Brain pericyte (primary cell): ENCODE results near the gene TMEM121.

Source experiments
- DNase-seq: peaks from one replicate; pipeline ENCODE4 v3.0.0-alpha.2; 2012; ENCODE audit warnings: low read depth, low spot score

Gene TMEM121

GRCh38 chr14:105498430-105499255, 27.7 kb upstream of the TMEM121 start:
- DNase-seq = no peak

- DNase-seq = no peak
Observed at GRCh38 chr14:105499256-105500035, 26.9 kb upstream of the TMEM121 start.

DNA sequence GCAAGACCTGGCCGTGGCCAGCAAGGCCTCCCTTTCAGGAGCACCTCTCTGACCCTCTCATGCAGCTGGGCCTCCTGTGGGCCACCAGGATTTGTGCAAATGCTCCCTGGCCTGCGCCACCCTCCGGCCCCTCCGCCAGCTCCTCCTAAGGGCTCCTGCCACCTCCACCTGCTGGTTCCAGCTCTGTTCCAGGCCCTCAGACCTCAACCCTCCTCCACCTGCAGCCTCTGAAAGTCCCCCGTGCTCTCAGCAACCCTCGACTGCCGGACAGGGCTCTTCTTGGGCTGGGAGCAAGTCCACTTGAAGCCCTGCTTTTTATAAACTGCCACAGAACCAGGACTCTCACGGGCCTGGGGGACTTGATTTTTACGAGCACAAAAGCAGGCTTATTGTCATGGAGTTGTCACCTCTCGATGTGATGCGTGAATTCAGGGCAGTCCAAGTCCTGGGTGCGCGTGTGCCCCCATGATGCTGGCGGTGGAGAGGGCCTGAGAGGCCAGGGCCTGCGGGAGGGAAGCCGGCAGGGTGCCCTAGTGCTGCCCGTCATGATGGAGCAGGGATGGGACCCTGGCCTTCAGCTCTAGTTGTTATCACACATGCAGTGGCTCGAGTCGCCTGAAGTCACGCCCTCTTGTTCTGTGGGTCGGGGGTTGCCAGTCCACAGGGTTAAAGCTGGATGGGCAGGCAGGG, 26.2 kb upstream of the TMEM121 start:
- no peak for DNase-seq

DNA sequence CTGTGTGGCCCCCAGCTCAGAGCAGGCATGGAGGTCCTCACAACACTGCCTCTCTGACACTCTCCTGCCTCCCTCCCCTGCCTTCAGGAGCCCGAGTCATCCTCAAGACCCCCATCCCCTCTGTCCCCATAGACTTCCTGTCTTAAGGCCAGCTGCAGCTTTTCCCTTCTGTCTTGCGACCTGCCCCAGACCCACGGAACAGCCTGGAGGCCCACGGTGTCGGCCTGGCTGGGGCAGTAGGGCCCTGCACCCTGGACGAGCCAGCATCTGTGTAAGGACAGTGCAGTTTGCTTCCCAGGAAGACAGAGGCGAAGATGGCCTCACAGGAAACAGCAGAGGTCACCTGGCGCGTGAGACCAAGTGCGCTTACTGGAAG, 25.7 kb upstream of the TMEM121 start:
- no peak for DNase-seq

GRCh38 chr14:105501504-105502291, 24.7 kb upstream of the TMEM121 start:
- DNase-seq = no peak

DNA sequence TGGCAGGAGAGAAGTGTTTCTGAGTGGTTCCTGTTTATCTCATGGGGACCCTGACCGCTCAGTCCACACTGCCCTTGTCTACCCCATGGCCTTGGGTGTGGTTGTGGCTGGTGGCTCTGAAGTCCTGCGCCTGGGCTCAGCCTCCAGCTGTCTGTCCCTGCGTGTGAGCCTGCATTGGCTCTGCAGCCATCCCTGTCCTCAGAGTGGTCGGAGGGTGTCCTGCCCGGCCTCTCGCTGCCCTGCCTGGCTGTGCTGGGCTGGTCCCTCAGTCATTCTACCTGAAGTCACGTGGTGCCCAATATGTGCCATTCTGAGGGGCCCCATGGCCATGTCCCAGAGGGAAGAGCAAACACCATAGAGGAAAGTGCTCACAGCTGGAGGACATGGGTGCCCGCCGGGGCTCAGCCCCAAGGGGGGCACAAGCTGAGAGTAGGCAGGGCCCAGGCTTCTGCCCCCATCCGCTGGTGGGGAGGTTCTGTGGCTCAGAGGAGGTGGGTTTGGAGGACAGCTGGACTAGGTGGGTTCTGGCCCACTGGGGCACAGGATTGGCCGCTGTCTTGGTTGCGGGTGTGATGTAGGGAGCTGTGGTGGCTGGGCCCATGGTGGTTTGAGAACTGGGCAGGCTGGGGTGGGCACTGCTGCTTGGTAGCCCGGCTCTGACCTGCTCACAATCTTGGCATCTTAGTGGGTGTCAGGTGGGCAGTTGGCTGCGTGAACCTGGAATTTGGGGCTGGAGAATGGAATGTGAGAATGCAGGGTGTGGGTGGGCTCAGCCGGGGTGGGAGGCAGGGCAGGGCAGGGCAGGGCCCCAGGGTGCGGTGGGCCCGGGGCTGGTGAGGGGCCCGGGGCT, 23.7 kb upstream of the TMEM121 start:
- DNase-seq = no peak

DNA sequence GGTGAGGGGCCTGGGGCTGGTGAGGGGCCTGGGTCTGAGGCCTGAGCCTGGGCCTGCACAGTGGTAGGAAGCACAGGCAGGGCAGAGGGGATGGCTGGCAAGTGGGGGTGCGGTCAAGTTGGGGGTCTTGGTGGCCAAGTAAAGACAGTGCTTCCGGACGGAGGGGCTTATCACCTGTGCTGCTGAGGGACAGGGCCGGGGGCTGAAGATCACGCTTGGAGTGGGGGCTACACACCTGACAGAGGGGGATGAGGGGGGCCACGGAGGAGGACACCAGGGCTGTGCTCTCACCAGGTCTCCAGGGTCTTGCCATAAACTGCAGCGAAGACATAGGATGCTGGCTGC, 23.1 kb upstream of the TMEM121 start:
- no peak for DNase-seq

DNA sequence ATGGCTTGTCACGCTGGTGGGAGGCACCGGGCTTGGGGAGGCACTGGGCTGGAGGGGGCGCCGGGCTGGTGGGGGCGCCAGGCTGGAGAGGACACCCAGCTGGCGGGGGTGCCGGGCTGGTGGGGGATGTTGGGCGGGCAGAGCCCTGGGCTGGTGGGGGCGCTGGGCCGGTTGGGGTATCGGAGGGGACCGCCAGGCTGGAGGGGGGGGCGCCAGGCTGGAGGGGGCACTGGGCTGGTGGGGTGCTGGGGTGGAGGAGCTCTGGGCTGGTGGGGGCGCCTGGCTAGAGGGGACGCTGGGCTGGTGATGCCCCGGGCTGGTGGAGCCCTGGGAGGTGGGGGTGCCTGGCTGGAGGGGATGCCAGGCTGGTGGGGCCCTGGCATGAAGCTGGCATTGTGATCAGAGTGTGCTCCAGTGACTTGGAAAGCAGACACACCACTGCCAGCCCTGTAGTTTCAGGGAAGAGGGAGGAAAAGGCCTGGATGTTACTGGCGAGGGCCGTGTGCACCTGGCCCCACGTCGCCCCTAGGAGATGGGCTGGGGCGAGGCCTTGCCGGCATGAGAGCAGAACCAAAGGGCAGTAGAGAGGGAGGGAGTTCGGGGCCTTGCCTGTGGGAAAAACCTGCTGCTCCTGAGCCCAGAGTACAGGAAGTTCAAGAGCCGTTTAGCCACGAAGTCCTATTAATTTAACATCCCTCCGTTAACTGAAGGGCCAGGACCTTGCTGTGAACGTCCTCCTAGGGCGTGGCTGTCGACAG, 22.3 kb upstream of the TMEM121 start:
- DNase-seq = no peak

DNA sequence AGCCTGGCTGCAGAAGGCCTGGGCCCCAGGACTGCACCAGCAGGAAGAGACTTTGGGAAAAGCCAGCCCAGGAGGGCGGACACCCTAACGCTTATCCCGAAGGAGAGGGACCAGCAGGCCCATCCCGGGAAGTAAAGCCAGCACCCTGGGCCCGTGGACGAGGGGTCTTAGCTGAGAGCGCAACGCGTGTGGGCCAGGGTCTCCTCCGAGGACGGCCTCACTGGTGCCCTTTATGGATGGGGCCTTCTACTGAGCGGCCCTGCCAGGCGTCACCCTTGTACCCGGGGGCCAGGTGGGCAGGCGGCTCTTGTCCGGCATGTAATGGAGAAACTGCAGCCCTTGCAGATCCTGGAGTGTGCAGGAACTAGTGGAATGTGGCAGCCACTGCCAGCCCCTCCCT, 21.3 kb upstream of the TMEM121 start:
- no peak for DNase-seq

GRCh38 chr14:105507247-105507646, 19.1 kb upstream of the TMEM121 start:
- DNase-seq = no peak

- DNase-seq = no peak
Observed at GRCh38 chr14:105508069-105508468, 18.3 kb upstream of the TMEM121 start.

DNA sequence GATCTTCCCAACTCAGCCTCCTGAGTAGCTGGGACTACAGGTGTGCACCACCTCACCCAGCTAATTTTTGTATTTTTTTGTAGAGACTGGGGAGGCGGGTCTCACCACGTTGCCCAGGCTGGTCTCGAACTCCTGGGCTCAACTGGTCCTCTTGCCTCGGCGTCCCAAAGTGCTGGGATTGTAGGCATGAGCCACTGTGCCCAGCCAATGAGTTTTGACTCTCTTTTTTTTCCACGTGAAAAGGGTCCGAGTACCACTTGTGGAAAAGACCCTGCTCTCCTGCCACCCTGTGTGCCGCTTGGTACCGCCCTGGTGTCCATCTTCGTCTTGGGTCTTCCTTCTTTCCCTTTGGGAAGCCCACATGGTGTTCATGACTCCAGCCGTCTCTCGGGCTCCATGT, 17.8 kb upstream of the TMEM121 start:
- no peak for DNase-seq

- DNase-seq = no peak
Observed at GRCh38 chr14:105517096-105517495, 9.3 kb upstream of the TMEM121 start.

DNA sequence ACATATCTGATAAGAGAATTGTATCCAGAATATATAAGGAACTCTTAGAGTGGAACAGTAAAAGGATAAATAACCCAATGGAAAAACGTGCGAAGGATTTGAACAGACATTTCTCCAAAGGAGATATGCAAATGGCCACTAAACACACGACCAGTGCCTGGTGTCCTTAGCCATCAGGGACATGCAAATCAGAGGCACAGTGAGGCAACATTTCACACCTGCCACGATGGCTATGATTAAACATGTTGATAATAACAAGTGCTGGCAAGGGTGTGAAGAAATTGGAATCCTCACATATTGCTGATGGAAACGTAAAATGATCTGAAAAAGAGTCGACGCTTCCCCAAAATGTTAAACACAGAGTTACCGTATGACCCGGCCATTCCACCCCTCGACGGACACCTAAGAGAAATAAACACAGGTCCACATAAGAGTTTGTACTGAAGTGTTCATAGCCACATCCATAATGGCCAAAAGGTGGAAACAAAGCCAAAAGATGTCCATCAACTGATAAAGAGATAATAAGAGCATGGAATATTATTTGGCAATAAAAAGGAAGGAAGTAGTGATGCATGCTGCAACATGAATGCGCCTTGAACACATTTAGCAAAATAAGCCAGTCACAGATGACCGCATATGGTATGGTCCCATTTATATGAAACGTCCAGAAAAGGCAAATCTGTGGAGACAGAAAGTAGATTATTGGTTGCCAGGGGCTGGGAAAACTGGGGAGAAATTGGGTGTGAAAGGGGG, 6.3 kb upstream of the TMEM121 start:
- DNase-seq = no peak

DNA sequence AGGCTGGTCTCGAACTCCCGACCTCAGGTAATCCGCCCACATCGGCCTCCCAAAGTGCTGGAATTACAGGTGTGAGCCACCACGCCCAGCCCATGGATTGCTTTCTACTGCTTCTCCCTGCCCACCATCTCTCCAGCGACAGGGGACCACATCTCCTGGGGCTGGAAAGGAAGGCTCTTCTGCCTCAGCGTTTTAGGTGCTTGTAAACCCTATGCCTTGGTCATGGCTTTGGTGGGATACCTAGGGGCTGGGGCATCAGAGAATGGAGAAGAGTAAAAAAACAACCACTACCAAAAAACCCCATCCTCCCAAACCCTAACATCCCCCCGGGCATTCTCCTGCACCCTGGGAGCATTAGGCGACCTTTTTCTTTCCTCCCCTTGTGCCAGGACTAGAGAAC, 1.1 kb upstream of the TMEM121 start:
- DNase-seq = no peak

GRCh38 chr14:105526776-105527380, 495 bp downstream of the TMEM121 start:
- DNase-seq = no peak

- no peak for DNase-seq
Observed at GRCh38 chr14:105527381-105527825, 1.0 kb downstream of the TMEM121 start.

DNA sequence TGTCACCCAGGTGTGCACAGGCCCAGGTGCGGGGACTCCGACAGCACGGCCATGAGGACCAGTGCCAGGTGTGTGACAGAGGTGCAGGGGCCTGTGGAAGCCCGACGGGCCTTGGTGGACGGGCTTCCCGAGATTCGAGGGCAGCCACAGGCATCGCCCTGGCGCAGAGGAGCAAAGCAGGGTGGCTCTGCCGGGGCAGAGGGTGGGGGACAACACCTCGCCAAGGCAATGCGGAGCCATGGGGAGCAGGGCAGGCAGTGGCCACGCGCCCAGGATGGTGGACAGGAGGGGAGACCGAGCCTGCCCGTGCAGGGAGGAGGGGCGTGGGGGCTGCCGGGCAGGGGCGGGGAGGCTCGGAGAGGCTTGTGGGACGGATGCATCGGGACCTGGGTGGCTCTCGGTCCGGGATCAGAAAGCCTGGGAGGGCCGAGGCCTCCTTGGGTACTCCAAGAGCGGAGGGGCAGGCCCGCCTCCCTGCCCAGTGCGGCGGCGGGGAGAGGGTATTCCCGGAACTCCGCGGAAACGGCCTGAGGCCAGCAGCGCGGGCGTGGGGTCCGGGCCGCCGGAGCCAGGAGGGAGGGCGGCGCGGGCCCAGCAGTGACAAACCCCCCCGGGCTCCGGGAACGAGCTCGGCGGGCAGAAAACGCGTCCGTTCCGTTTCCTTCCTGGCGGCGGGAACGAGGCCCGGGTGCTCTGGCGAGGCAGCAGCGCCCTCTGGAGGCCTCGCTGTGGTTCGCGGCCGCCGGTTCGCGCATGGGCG, 1.6 kb downstream of the TMEM121 start:
- DNase-seq = no peak
